Tibial nerve (tissue), 4 donors: ENCODE measurements around the gene TMEM92.
"Not testable (repeated sequence)": the region's sequence is repeated elsewhere in the genome, so short reads cannot be mapped to it uniquely, and the experiment has no call there.

ENCODE experiments used
- EP300 ChIP-seq, 2 donors: sonication (generic); formaldehyde crosslinking; IDR thresholded peaks; one replicate each; pipeline ENCODE4 v1.6.1; 2017; ENCODE audit warnings: antibody characterized with exemption in 2 of 2, mild to moderate bottlenecking in 1 of 2
- TF ChIP-seq, protein P1 (sequence below), 5 experiments: fragments of 200-600 bp in 3 of 5; fragments of 450-650 bp in 2 of 5; sonication (generic) in 3 of 5; IDR thresholded peaks; one replicate each; pipeline ENCODE4 v1.5.1; 2016 to 2019; ENCODE audit warnings: antibody characterized with exemption in 5 of 5, mild to moderate bottlenecking in 3 of 5, moderate library complexity in 2 of 5

DNA sequence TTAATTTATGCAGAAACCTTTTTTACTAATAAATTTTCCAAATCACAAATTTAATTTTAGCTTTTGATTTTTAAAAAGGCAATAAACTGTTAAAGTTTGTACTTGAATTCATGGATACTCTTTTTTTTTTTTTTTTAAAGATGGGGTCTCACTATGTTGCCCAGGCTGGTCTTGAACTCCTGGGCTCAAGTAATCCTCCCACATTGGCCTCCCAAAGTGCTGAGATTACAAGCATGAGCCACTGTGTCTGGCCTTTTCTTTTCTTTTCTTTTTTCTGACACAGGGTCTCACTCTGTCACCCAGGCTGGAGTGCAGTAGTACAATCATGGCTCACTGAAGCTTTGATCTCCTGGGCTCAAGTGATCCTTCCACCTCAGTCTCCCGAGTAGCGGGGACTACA is 42.4 kb downstream of the TMEM92 start:
- TF ChIP-seq EP300 (IDR thresholded peaks at IDR 0.05): not testable (repeated sequence)
- TF ChIP-seq, protein P1, sequence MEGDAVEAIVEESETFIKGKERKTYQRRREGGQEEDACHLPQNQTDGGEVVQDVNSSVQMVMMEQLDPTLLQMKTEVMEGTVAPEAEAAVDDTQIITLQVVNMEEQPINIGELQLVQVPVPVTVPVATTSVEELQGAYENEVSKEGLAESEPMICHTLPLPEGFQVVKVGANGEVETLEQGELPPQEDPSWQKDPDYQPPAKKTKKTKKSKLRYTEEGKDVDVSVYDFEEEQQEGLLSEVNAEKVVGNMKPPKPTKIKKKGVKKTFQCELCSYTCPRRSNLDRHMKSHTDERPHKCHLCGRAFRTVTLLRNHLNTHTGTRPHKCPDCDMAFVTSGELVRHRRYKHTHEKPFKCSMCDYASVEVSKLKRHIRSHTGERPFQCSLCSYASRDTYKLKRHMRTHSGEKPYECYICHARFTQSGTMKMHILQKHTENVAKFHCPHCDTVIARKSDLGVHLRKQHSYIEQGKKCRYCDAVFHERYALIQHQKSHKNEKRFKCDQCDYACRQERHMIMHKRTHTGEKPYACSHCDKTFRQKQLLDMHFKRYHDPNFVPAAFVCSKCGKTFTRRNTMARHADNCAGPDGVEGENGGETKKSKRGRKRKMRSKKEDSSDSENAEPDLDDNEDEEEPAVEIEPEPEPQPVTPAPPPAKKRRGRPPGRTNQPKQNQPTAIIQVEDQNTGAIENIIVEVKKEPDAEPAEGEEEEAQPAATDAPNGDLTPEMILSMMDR (IDR thresholded peaks at IDR 0.05): not testable (repeated sequence)
